KMS-11 (cell line): ENCODE data around the gene CASS4.

Source experiments
- H2AFZ ChIP-seq: fragments of 200-600 bp; sonication (generic); 2 replicates; pipeline ENCODE4 v1.6.1; 2016; ENCODE audit warnings: antibody characterized with exemption, mixed run types, low read depth
- H3K27ac ChIP-seq: fragments of 200-600 bp; sonication (generic); 2 replicates; pipeline ENCODE4 v1.6.1; 2016; ENCODE audit warnings: mild to moderate bottlenecking, mixed run types
- H3K27me3 ChIP-seq: fragments of 200-600 bp; sonication (generic); 2 replicates; pipeline ENCODE4 v1.6.1; 2017; ENCODE audit warnings: mild to moderate bottlenecking, low read depth, mixed run types, moderate library complexity; ENCODE audit not compliant: insufficient read depth
- H3K36me3 ChIP-seq: fragments of 200-600 bp; sonication (generic); 2 replicates; pipeline ENCODE4 v1.6.1; 2017; ENCODE audit warnings: mild to moderate bottlenecking, mixed run types; ENCODE audit not compliant: insufficient read depth
- H3K4me1 ChIP-seq: fragments of 200-600 bp; sonication (generic); 2 replicates; pipeline ENCODE4 v1.6.1; 2016; ENCODE audit warnings: mild to moderate bottlenecking, low read depth, mixed run types; ENCODE audit not compliant: poor library complexity, severe bottlenecking
- H3K4me2 ChIP-seq: fragments of 200-600 bp; sonication (generic); 2 replicates; pipeline ENCODE4 v1.7.0; 2016; ENCODE audit warnings: mild to moderate bottlenecking, mixed run types
- H3K4me3 ChIP-seq: fragments of 200-600 bp; sonication (generic); IDR thresholded peaks from 2 replicates; pipeline ENCODE4 v1.6.1; 2017; ENCODE audit warnings: low read depth, low read length, mixed read lengths; ENCODE audit not compliant: insufficient read depth
- H3K79me2 ChIP-seq: fragments of 200-600 bp; sonication (generic); 2 replicates; pipeline ENCODE4 v1.6.1; 2016; ENCODE audit warnings: low read depth, mixed run types; ENCODE audit not compliant: insufficient read depth
- H3K9ac ChIP-seq: fragments of 200-600 bp; sonication (generic); 2 replicates; pipeline ENCODE4 v1.6.1; 2016; ENCODE audit warnings: mild to moderate bottlenecking, mixed run types
- H4K20me1 ChIP-seq: fragments of 200-600 bp; sonication (generic); 2 replicates; pipeline ENCODE4 v1.6.1; 2016; ENCODE audit warnings: mild to moderate bottlenecking, mixed run types; ENCODE audit not compliant: insufficient read depth
- TF ChIP-seq, protein P1 (sequence below): fragments of 200-600 bp; sonication (generic); conservative IDR thresholded peaks from 2 replicates; pipeline ENCODE4 v1.6.1; 2017; ENCODE audit warnings: low read depth, mild to moderate bottlenecking, antibody characterized with exemption, low read length, moderate library complexity, mixed read lengths

Gene CASS4

GRCh38 chr20:56411759-56412472 lies at the start of gene CASS4:
Gene CASS4, plus strand, starts transcription at chr20:56412260. Its CDS starts 199 bp downstream, at chr20:56412459.
- H3K4me3 ChIP-seq, result no peak within 1 kb of the TSS
- no peaks in the 10 kb centered on the region for H3K36me3 ChIP-seq
- no peak within 1 kb of the TSS for H2AFZ ChIP-seq
- H4K20me1 ChIP-seq, result no peaks in the 10 kb centered on the region
- no peak within 1 kb of the TSS for H3K27ac ChIP-seq
- TF ChIP-seq, protein P1, sequence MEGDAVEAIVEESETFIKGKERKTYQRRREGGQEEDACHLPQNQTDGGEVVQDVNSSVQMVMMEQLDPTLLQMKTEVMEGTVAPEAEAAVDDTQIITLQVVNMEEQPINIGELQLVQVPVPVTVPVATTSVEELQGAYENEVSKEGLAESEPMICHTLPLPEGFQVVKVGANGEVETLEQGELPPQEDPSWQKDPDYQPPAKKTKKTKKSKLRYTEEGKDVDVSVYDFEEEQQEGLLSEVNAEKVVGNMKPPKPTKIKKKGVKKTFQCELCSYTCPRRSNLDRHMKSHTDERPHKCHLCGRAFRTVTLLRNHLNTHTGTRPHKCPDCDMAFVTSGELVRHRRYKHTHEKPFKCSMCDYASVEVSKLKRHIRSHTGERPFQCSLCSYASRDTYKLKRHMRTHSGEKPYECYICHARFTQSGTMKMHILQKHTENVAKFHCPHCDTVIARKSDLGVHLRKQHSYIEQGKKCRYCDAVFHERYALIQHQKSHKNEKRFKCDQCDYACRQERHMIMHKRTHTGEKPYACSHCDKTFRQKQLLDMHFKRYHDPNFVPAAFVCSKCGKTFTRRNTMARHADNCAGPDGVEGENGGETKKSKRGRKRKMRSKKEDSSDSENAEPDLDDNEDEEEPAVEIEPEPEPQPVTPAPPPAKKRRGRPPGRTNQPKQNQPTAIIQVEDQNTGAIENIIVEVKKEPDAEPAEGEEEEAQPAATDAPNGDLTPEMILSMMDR, result no peak
- no peaks in the 10 kb centered on the region for H3K27me3 ChIP-seq
- H3K4me2 ChIP-seq, result no peak within 1 kb of the TSS
- H3K4me1 ChIP-seq, result no peaks in the 10 kb centered on the region
- no peaks in the 10 kb centered on the region for H3K79me2 ChIP-seq
- H3K9ac ChIP-seq, result no peak within 1 kb of the TSS

DNA sequence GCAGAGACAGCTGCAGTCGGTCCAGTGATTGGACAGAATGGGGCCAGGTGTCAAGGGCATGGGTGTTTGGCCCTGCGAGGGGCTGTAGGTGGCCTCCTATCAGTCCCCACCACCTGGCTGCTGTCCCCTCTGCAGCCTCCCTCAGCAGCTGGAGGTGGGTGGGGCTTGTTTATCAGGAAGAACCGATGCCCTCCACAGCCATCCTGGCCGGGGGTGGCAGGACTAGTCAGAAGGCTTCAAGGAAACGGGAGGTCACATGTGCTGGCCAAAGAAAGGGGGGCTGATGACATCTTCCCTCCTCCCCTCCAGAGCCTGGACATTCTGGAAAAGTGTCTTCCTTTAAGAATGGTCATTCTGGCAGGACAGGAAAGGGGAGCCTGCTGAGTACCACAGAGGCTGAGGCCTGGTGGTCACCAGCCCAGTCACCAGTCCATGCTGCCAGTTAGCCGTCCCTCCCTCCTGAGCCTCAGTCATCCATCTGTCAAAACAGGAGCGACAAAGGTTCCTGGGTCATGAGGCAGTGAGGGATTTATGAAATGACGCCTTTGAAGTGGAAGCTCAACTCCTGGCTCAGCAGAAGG lies 49.1 kb upstream of the CASS4 start:
- no peaks in the 10 kb centered on the region for H3K79me2 ChIP-seq
- no peak overlapping the region for H3K4me3 ChIP-seq

DNA sequence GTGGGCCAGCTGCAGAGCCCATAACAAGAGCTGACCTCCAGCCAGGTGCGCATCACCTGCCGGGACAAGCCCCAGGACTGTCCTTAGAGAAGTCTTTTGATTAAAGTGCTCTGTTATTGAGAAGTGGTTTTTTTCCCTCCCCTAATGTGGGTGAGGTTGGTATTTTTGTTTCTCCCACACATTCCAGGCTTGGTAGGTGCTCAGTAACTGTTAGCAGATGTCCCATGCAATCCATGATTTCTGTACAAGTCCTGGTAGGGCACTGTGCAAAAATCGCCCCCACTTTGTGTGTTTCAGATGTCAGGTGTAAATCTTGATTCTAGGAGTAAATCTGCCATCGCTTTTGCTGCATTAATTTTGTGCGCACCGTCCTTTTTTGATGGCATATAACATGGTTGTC lies 48.6 kb upstream of the CASS4 start:
- TF ChIP-seq, protein P1, result no peak
- H3K79me2 ChIP-seq, result no peaks in the 10 kb centered on the region
- no peaks in the 10 kb centered on the region for H4K20me1 ChIP-seq
- no peaks in the 10 kb centered on the region for H3K27me3 ChIP-seq
- no peak overlapping the region for H3K4me3 ChIP-seq
- H3K27ac ChIP-seq, result no peak overlapping the region
- H3K36me3 ChIP-seq, result no peaks in the 10 kb centered on the region
- H3K9ac ChIP-seq, result no peak overlapping the region
- H3K4me2 ChIP-seq, result no peak overlapping the region
- H3K4me1 ChIP-seq, result peaks cover 7% of the 10 kb centered on the region
- no peak overlapping the region for H2AFZ ChIP-seq

More for the DNA sequence above, 49.1 kb upstream of the CASS4 start:
- Histone ChIP-seq H4K20me1 (no peaks in the 10 kb centered on the region), H3K27me3 (no peaks in the 10 kb centered on the region), H3K4me1 (peaks cover 9% of the 10 kb centered on the region), H2AFZ (no peak overlapping the region), H3K9ac (no peak overlapping the region), H3K4me2 (no peak overlapping the region), H3K27ac (no peak overlapping the region), H3K36me3 (no peaks in the 10 kb centered on the region)
- TF ChIP-seq, protein P1, result no peak

GRCh38 chr20:56368351-56369134 lies 43.5 kb upstream of the CASS4 start:
- H3K27me3 ChIP-seq, result no peaks in the 10 kb centered on the region
- no peaks in the 10 kb centered on the region for H3K4me1 ChIP-seq
- no peak overlapping the region for H3K27ac ChIP-seq
- H3K4me2 ChIP-seq, result no peak overlapping the region
- peaks cover 9% of the 10 kb centered on the region; the same call in 1 of the 2 replicates for H3K36me3 ChIP-seq
- H3K9ac ChIP-seq, result no peak overlapping the region
- no peak overlapping the region for H3K4me3 ChIP-seq
- TF ChIP-seq, protein P1, result no peak
- H2AFZ ChIP-seq, result no peak overlapping the region
- H4K20me1 ChIP-seq, result no peaks in the 10 kb centered on the region
- H3K79me2 ChIP-seq, result no peaks in the 10 kb centered on the region
